Right lobe of liver (tissue), 4 donors: Measurements from ENCODE around the gene CENPU.

Experiments
- CTCF ChIP-seq, 4 donors: fragments of 200-600 bp in 3 of 4; fragments of 450-650 bp in 1 of 4; IDR thresholded peaks; one replicate each; pipeline versions ENCODE4 v1.5.1 to v1.8.0; 2016 to 2022; ENCODE audit warnings: antibody characterized with exemption in 4 of 4, mild to moderate bottlenecking in 2 of 4
- POLR2A ChIP-seq: fragments of 450-650 bp; IDR thresholded peaks from one replicate; pipeline ENCODE4 v1.6.1; 2017; ENCODE audit warnings: antibody characterized with exemption, mild to moderate bottlenecking
- donor health status: DM: no; HTN: no; CAD: no.
- donor health status: DM: no; HTN: no; CAD: no.
- donor health status: DM: no; HTN: yes; CAD: no.

DNA sequence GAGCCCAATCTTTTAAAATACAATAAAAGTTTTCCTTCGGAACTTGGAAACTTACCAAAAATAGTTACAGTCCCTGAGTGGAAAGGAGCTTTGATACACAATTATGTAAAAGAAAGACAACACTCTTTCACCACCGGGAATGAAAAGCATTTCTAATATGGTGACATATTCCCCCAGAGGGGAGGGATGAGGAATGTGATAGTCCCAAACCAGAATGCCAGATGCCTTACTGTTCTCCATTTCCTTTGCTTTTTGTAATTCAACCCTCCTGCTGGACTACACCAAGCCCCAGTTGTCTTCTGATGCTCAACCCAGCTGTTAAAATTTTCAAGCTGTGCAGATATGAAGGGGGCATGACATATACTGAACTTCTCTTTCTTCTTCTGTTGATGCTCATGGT is 80.2 kb downstream of the CENPU start:
- no peak for TF ChIP-seq CTCF (IDR thresholded peaks at IDR 0.05)
- TF ChIP-seq POLR2A, result no peak
